Caco-2 (cell line): Measurements from ENCODE around the gene VWA5B1. TPM values are rescaled to one million over a fixed set of nuclear protein-coding genes. Genes with fewer than 3 reads are reported as not detected.

Experiments
- BruUV-seq: library from RNA; stranded (reverse); fragments of 400-500 nt; replicated peaks from 2 replicates; lab custom pipeline; 2021; lab: Mats Ljungman, UMichigan
- CTCF ChIA-PET: fragments of 300-600 bp; sonication (Branson Sonifier 250); formaldehyde crosslinking; loops from one replicate; lab custom pipeline; 2022; ENCODE audit warnings: antibody characterized with exemption; lab: Charles Lee
- POLR2A ChIA-PET: fragments of 300-600 bp; sonication (Branson Sonifier 250); formaldehyde crosslinking; loops from one replicate; lab custom pipeline; 2022; ENCODE audit warnings: antibody characterized with exemption; lab: Charles Lee
- DNase-seq, 2 experiments: peaks; one replicate each; pipeline versions ENCODE4 v3.0.0 to v3.0.0-alpha.2; 2020 to 2022
- H3K27me3 ChIP-seq: replicated peaks from 2 replicates; pipeline ENCODE4 v1.6.0; 2011; ENCODE audit warnings: low read length; ENCODE audit not compliant: control insufficient read depth, insufficient read depth
- H3K36me3 ChIP-seq: 2 replicates; pipeline ENCODE4 v1.5.1; 2011; ENCODE audit warnings: low read length; ENCODE audit not compliant: control insufficient read depth, insufficient read depth
- H3K4me1 ChIP-seq: fragments of 250-450 bp; sonication (Bioruptor Pico); 2 replicates; pipeline ENCODE4 v1.5.1; 2020; ENCODE audit warnings: mild to moderate bottlenecking
- H3K4me3 ChIP-seq: 2 replicates; pipeline ENCODE4 v1.5.1; 2011; ENCODE audit warnings: low read depth, mild to moderate bottlenecking, control low read depth, low read length
- H3K9me3 ChIP-seq: fragments of 250-450 bp; sonication (Bioruptor Pico); 2 replicates; pipeline ENCODE4 v1.5.1; 2020; ENCODE audit warnings: mild to moderate bottlenecking, moderate library complexity
- H3K27ac Mint-ChIP-seq: one replicate; pipeline ENCODE4 v1.8.0; 2022; ENCODE audit warnings: mixed read lengths; ENCODE audit not compliant: unreplicated experiment
- H3K27me3 Mint-ChIP-seq: one replicate; pipeline ENCODE4 v1.8.0; 2022; ENCODE audit warnings: mixed read lengths; ENCODE audit not compliant: insufficient read depth, unreplicated experiment
- H3K36me3 Mint-ChIP-seq: one replicate; pipeline ENCODE4 v1.8.0; 2022; ENCODE audit warnings: mild to moderate bottlenecking, mixed read lengths; ENCODE audit not compliant: insufficient read depth, unreplicated experiment
- H3K4me1 Mint-ChIP-seq: one replicate; pipeline ENCODE4 v1.8.0; 2022; ENCODE audit warnings: low read depth, mixed read lengths; ENCODE audit not compliant: unreplicated experiment
- H3K4me3 Mint-ChIP-seq: one replicate; pipeline ENCODE4 v1.8.0; 2022; ENCODE audit warnings: mild to moderate bottlenecking, moderate library complexity, mixed read lengths; ENCODE audit not compliant: unreplicated experiment
- H3K9me3 Mint-ChIP-seq: one replicate; pipeline ENCODE4 v1.8.0; 2022; ENCODE audit warnings: mixed read lengths; ENCODE audit not compliant: unreplicated experiment
- CTCF ChIP-seq, 2 experiments: fragments of 200-600 bp in 1 of 2; IDR thresholded peaks; 1 replicate in 1 of 2; 2 replicates in 1 of 2; pipeline versions ENCODE4 v1.5.1 to v1.8.0; 2011 to 2022; ENCODE audit warnings: antibody characterized with exemption in 1 of 2, control low read depth in 1 of 2, inconsistent platforms in 1 of 2, low read depth in 1 of 2, low read length in 1 of 2, mild to moderate bottlenecking in 1 of 2, moderate library complexity in 1 of 2; ENCODE audit not compliant: insufficient read depth in 1 of 2, severe bottlenecking in 1 of 2, unreplicated experiment in 1 of 2
- intact Hi-C: fragments of 100-400 bp; cut with micrococcal nuclease; formaldehyde crosslinking; loops from one replicate; pipeline ENCODE4 v1.10.0; 2022; ENCODE audit not compliant: unreplicated experiment
- total RNA-seq: library from RNA; stranded (reverse); gene quantifications from 2 replicates; pipeline ENCODE4 v1.2.3, GENCODE V29; 2022

VWA5B1 gene
- total RNA-seq, 1 experiment from 2014 or later: not detected

DNA sequence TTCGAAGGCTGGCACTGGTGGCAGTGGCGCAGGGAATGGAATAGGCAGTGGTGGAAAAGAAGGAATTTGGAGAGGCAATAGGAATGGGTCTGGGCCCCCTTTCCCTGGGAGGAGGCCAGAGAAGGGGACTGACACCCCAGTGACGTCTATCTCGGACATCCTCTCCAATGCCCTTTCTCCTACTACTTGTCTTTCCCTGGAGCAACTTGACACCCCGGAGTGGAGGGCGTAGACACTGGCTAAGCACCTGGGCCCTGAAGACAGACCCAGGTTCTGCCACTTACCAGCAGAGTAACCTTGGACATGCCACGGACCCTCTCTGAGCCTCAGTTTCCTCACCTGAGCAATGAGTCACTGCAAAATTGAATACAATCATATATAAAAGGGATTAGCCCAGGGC, 108.5 kb downstream of the VWA5B1 start:
- Mint-ChIP-seq H3K36me3 (no peaks in the 10 kb centered on the region), H3K4me3 (no peak overlapping the region), H3K27me3 (peaks cover 9% of the 10 kb centered on the region), H3K27ac (no peak overlapping the region), H3K9me3 (peaks cover 11% of the 10 kb centered on the region), H3K4me1 (no peaks in the 10 kb centered on the region)
- POLR2A ChIA-PET: no interaction called here
- CTCF ChIA-PET: no interaction called here
- H3K9me3 ChIP-seq: 0 out of 2 replicates have a peak, but pooled peaks cover 7% of the 10 kb centered on the region
- no peak for DNase-seq
- H3K27me3 ChIP-seq: no peaks in the 10 kb centered on the region
- no TSS peak for BruUV-seq
- no peaks in the 10 kb centered on the region for H3K36me3 ChIP-seq
- no peak overlapping the region for H3K4me3 ChIP-seq
- H3K4me1 ChIP-seq: no peaks in the 10 kb centered on the region
- intact Hi-C loops: no loop called here
- TF ChIP-seq CTCF (IDR thresholded peaks at IDR 0.05; ENCODE audit: insufficient read depth in 1 of 2, low read depth in 1 of 2, low read length in 1 of 2, severe bottlenecking in 1 of 2, unreplicated experiment in 1 of 2): no peak

GRCh38 chr1:20399606-20400180, 109.0 kb downstream of the VWA5B1 start:
- Mint-ChIP-seq H3K27me3 (peaks cover 9% of the 10 kb centered on the region), H3K9me3 (peaks cover 6% of the 10 kb centered on the region), H3K27ac (no peak overlapping the region), H3K4me3 (no peak overlapping the region), H3K36me3 (no peaks in the 10 kb centered on the region), H3K4me1 (no peaks in the 10 kb centered on the region)
- intact Hi-C loops: no loop called here
- Histone ChIP-seq H3K4me1 (no peaks in the 10 kb centered on the region), H3K4me3 (no peak overlapping the region), H3K36me3 (no peaks in the 10 kb centered on the region), H3K9me3 (0 out of 2 replicates have a peak, but pooled peaks cover 7% of the 10 kb centered on the region), H3K27me3 (no peaks in the 10 kb centered on the region)
- TF ChIP-seq CTCF (IDR thresholded peaks at IDR 0.05; ENCODE audit: insufficient read depth in 1 of 2, low read depth in 1 of 2, low read length in 1 of 2, severe bottlenecking in 1 of 2, unreplicated experiment in 1 of 2): no peak
- DNase-seq: no peak
- no TSS peak for BruUV-seq
- ChIA-PET POLR2A (no interaction called here), CTCF (no interaction called here)

- no peaks in the 10 kb centered on the region for H3K9me3 Mint-ChIP-seq
- no peak overlapping the region for H3K4me3 ChIP-seq
- DNase-seq: no peak
- H3K4me3 Mint-ChIP-seq: no peak overlapping the region
- ChIA-PET CTCF (no interaction called here), POLR2A (no interaction called here)
- H3K4me1 ChIP-seq: no peaks in the 10 kb centered on the region
- H3K4me1 Mint-ChIP-seq: no peaks in the 10 kb centered on the region
- peaks cover 9% of the 10 kb centered on the region for H3K27me3 Mint-ChIP-seq
- no TSS peak for BruUV-seq
- intact Hi-C loops: no loop called here
- H3K27me3 ChIP-seq: no peaks in the 10 kb centered on the region
- H3K36me3 Mint-ChIP-seq: no peaks in the 10 kb centered on the region
- no peak for TF ChIP-seq CTCF (IDR thresholded peaks at IDR 0.05; ENCODE audit: insufficient read depth in 1 of 2, low read depth in 1 of 2, low read length in 1 of 2, severe bottlenecking in 1 of 2, unreplicated experiment in 1 of 2)
- no peaks in the 10 kb centered on the region for H3K36me3 ChIP-seq
- 0 out of 2 replicates have a peak, but pooled peaks cover under 1% of the 10 kb centered on the region for H3K9me3 ChIP-seq
- H3K27ac Mint-ChIP-seq: no peak overlapping the region
Observed at GRCh38 chr1:20400341-20401177, 109.9 kb downstream of the VWA5B1 start.
